Psoas muscle (tissue), 8 donors: ENCODE measurements around the gene C21orf58. TPM values are rescaled to one million over a fixed set of nuclear protein-coding genes. Genes with fewer than 3 reads are reported as not detected.

Experiments
- ATAC-seq, 4 donors: fragments of 200-7000 bp; cut with Tn5 transposase; one replicate each; pipeline ENCODE4 v1.9.1; 2020; ENCODE audit warnings: moderate library complexity in 3 of 4, mild to moderate bottlenecking in 2 of 4
- DNase-seq, 2 donors: peaks; one replicate each; pipeline ENCODE4 v3.0.0-alpha.2; 2020
- H3K27ac ChIP-seq: fragments of 200-600 bp; one replicate; pipeline ENCODE4 v1.8.0; 2022
- H3K27me3 ChIP-seq, 3 donors: fragments of 200-600 bp in 1 of 3; one replicate each; pipeline versions ENCODE4 v1.6.1 to v1.8.0; 2013 to 2022; ENCODE audit warnings: low read length in 2 of 3, mild to moderate bottlenecking in 2 of 3, moderate library complexity in 1 of 3; ENCODE audit not compliant: insufficient read depth in 3 of 3
- H3K36me3 ChIP-seq, 2 donors: fragments of 200-600 bp in 1 of 2; one replicate each; pipeline versions ENCODE4 v1.6.1 to v1.8.0; 2013 to 2022; ENCODE audit warnings: low read depth in 1 of 2, mild to moderate bottlenecking in 1 of 2, moderate library complexity in 1 of 2; ENCODE audit not compliant: insufficient read depth in 1 of 2
- H3K4me1 ChIP-seq: fragments of 200-600 bp; one replicate; pipeline ENCODE4 v1.8.0; 2022
- H3K4me3 ChIP-seq: fragments of 200-600 bp; one replicate; pipeline ENCODE4 v1.8.0; 2022; ENCODE audit warnings: mild to moderate bottlenecking
- H3K9me3 ChIP-seq: fragments of 200-600 bp; one replicate; pipeline ENCODE4 v1.8.0; 2022
- WGBS, 3 donors: extraction: QIAGEN DNeasy Blood & Tissue Kit; methylation state at CpG; one replicate each; pipeline versions ENCODE4 v1.1.6 to v1.1.7; 2013; 5-methylcytosine and 5-hydroxymethylcytosine counted together
- intact Hi-C, 2 donors: fragments of 100-400 bp; cut with DNase I; formaldehyde crosslinking; loops; one replicate each; pipeline versions ENCODE4 v1.11.0 to v1.14.2; 2022
- polyA plus RNA-seq, 3 donors: library from polyadenylated mRNA; stranded (reverse); fragments of 200-250 nt; gene quantifications; one replicate each; pipeline ENCODE4 v1.2.3, GENCODE V29; 2013
- total RNA-seq, 4 donors: library from RNA; stranded (reverse); fragmentation: NEBNext Ultra II Directional in 2 of 4; extraction: Animal tissue kit (Norgen Biotek cat#: 25700) in 2 of 4; gene quantifications; one replicate each; pipeline versions ENCODE4 v1.2.1 to v1.2.4, GENCODE V29; 2021 to 2023
- TF ChIP-seq, protein P1 (sequence below): fragments of 200-600 bp; IDR thresholded peaks from one replicate; pipeline ENCODE4 v1.8.0; 2022; ENCODE audit warnings: antibody characterized with exemption
- donor health status: healthy with polysubstance abuse.
- donor health status: DM: no; HTN: no; CAD: no; lungs with moderate emphysema.
- donor health status: Bipolar disorder and iron deficiency.
- donor health status: healthy.
- donor health status: DM: yes; HTN: yes; CAD: no.
- donor health status: DM: no; HTN: no; CAD: no.
- donor health status: DM: no; HTN: no; CAD: no.
- donor health status: DM: yes; HTN: yes; CAD: no.

C21orf58 gene
- total and polyA plus RNA-seq, 7 donors = 0.38 to 3.0 (median 1.1) TPM

DNA sequence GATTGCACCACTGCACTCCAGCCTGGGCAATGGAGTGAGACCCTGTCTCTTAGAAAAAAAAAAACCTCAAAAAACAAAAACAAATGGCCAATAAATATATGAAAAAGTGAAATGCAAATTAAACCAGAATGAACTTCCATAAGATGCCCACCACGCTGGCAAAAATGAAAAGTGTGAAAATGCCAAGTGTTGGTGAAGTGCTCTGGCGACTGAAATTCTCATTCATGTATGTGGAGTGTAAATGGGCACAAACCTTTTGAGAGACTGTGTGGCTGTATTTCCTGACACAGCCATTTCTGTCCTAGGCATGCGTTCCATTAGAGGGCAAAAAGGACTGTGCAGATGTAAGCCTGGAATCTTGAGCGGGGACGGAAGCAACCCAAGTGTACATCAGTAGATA is 19.2 kb downstream of the C21orf58 start:
- TF ChIP-seq, protein P1, sequence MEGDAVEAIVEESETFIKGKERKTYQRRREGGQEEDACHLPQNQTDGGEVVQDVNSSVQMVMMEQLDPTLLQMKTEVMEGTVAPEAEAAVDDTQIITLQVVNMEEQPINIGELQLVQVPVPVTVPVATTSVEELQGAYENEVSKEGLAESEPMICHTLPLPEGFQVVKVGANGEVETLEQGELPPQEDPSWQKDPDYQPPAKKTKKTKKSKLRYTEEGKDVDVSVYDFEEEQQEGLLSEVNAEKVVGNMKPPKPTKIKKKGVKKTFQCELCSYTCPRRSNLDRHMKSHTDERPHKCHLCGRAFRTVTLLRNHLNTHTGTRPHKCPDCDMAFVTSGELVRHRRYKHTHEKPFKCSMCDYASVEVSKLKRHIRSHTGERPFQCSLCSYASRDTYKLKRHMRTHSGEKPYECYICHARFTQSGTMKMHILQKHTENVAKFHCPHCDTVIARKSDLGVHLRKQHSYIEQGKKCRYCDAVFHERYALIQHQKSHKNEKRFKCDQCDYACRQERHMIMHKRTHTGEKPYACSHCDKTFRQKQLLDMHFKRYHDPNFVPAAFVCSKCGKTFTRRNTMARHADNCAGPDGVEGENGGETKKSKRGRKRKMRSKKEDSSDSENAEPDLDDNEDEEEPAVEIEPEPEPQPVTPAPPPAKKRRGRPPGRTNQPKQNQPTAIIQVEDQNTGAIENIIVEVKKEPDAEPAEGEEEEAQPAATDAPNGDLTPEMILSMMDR = no peak
- peaks cover 0 to 12% of the 10 kb centered on the region in 2 donors for H3K36me3 ChIP-seq
- DNase-seq (no peak), ATAC-seq (no peak)
- intact Hi-C loops = no loop called here
- H3K9me3 ChIP-seq = no peaks in the 10 kb centered on the region
- 87 to 98% (median 94%) methylated on average over 5 of the region's 5 CpGs for WGBS, 3 donors
- no peak overlapping the region for H3K27ac ChIP-seq
- no peak overlapping the region for H3K4me3 ChIP-seq
- H3K27me3 ChIP-seq = peaks cover 0 to 5% (median 0%) of the 10 kb centered on the region in 3 donors
- no peaks in the 10 kb centered on the region for H3K4me1 ChIP-seq

DNA sequence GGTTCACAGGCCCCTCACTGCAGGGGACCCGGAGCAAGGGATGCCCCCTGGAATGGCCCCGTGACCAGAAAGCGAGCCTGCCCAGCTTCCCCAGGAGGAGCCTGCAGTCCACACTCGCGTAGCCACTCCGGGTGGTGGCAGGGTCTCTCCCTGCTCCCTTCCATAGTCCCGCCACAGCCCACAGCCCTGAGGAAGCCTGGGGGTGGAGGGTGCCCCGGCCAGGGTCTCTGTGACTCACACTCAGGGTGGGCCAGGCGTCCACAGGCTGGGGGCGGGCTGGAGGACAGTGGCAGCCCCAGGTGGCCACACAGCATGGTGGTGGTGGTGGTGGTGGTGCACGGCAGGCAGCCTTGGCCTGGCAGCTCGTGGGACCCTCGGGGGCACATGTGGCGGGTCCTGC is 21.9 kb downstream of the C21orf58 start:
- H3K27me3 ChIP-seq = peaks cover 0 to 15% (median 2%) of the 10 kb centered on the region in 3 donors

DNA sequence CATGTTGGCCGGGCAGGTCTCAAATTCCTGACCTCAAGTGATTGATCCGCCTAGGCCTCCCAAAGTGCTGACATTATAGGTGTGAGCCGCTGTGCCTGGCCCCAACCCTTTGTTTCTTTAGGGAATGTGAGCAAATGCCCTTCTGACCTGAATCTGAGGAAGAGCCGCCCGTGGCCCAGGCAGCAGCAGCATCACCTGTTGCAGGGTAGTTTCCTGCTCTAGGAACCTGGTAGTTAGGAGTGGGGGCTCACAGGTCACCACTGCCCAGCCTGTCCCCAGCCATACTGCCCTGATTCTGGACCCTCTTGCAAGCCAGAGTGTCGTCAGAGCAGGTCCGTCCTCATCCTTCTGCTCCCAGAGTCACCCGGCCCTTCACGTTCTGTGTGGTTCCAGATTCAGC is 24.5 kb downstream of the C21orf58 start:
- Histone ChIP-seq H3K4me3 (no peak overlapping the region), H3K27ac (no peak overlapping the region), H3K36me3 (peaks cover 0 to 12% of the 10 kb centered on the region in 2 donors), H3K9me3 (no peaks in the 10 kb centered on the region), H3K27me3 (peaks cover 0 to 21% (median 2%) of the 10 kb centered on the region in 3 donors), H3K4me1 (peaks cover 15% of the 10 kb centered on the region)
- intact Hi-C loops = no loop called here
- 85 to 91% (median 86%) methylated on average over 9 of the region's 9 CpGs for WGBS, 3 donors
- TF ChIP-seq, protein P1 = no peak
- ATAC-seq (no peak), DNase-seq (no peak)

More for the DNA sequence above, 21.9 kb downstream of the C21orf58 start:
- Histone ChIP-seq H3K27ac (no peak overlapping the region), H3K4me3 (no peak overlapping the region), H3K4me1 (peaks cover 10% of the 10 kb centered on the region), H3K9me3 (no peaks in the 10 kb centered on the region), H3K36me3 (peaks cover 0 to 12% of the 10 kb centered on the region in 2 donors)
- DNase-seq = no peak
- WGBS, 3 donors = 94% methylated on average over 13 to 14 of the region's 14 CpGs
- TF ChIP-seq, protein P1 = no peak
- intact Hi-C loops = no loop called here
- no peak for ATAC-seq

DNA sequence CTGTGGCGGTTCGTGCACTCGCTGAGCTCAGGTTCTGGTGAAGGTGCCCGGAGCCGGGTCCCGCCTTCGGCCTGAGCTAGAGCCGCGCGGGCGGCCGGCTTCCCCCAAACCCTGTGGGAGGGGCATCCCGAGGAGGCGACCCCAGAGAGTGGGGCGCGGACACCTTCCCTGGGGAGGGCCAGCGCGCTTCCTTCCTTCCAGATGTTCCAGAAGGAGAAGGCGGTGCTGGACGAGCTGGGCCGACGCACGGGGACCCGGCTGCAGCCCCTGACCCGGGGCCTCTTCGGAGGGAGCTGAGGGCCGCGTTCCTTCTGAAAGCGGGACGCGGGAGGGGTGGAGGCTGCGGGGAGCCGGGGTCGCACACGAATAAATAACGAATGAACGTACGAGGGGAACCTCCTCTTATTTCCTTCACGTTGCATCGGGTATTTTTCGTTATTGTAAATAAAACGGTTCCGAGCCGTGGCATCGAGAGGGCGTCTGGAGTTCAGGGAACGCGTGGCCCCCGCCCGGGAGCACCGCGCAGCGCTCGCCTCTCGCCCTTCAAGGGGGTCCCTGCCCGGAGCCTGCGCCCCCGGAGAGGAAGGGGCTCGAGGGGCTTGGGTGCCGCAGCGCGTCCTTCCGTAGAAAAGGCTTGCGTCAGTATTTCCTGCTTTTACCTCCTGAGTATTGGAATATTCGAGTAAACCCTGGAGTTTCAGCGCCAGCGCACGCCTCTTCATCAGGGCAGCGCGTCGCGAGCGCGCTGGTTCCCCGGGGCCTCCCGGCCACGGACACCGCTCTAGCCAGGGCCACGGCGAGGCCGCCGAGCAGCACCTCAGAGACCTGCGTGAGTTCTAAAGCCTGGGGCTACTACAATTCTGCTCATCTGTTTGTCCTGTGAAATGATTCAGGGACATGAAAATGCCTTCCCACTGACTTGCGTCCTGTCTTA is 26.1 kb downstream of the C21orf58 start:
- peak; percentile 36 to 70 for DNase-seq
- WGBS, 3 donors = 2 to 4% (median 3%) methylated on average over 74 to 84 of the region's 84 CpGs
- peak overlapping the region; percentile 65 for H3K4me3 ChIP-seq
- peak; percentile 29 to 53 (median 40) for ATAC-seq
- TF ChIP-seq, protein P1 = no peak
- H3K27me3 ChIP-seq = peaks cover 0 to 21% (median 2%) of the 10 kb centered on the region in 3 donors
- peak overlapping the region; percentile 70 for H3K27ac ChIP-seq
- peaks cover 15% of the 10 kb centered on the region for H3K4me1 ChIP-seq
- peaks cover 0 to 12% of the 10 kb centered on the region in 2 donors for H3K36me3 ChIP-seq
- H3K9me3 ChIP-seq = no peaks in the 10 kb centered on the region
- intact Hi-C loops = no loop called here
